ENCODE data around the gene LOXL1. TPM values are rescaled to one million over a fixed set of nuclear protein-coding genes. Genes with fewer than 3 reads are reported as not detected.
A peak's percentile ranks its signal among the peaks of the same experiment; 100 is the strongest.

LOXL1 gene
- total RNA-seq, 1 donor from 2014 or later: 18.9 TPM

GRCh38 chr15:73981761-73982221 is 55.5 kb downstream of the LOXL1 start:
- no peak for DNase-seq

DNA sequence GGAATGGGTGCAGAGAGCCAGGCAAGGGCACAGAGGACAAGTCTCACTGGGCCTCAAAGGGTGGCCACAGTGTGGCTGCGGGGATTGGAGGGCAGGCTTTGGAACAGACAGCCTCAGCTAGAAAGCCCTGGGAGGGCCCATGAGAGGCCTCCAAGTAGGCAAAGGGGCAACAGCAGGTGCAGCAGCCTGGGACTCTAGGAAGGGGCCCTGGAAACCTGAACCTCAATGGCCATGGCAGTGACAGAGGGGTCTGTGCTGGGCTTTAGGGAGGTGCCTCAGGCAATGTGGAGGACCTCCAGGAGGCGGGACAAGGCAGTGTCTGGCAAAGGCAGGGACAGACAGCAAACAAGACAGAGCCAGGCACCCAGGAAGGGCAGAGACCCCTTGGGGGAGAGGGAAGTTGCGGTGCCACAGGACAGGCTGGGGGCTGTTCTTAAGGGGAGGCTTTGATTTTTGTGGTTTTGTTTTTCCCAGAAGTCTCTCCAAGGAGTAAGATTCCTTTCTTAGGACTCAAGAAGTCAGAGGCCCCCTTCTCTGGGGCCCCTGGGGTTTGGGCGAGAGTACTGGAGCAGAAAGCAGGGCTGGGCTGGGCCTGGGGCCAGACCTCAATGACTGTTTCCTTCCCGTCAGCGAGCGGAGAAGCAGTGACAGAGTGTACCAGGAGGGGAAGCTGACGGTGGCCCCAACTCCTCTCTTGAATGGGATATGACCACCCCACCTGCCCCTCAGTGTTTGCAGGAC is 56.1 kb downstream of the LOXL1 start:
- DNase-seq: peak; percentile 90

DNA sequence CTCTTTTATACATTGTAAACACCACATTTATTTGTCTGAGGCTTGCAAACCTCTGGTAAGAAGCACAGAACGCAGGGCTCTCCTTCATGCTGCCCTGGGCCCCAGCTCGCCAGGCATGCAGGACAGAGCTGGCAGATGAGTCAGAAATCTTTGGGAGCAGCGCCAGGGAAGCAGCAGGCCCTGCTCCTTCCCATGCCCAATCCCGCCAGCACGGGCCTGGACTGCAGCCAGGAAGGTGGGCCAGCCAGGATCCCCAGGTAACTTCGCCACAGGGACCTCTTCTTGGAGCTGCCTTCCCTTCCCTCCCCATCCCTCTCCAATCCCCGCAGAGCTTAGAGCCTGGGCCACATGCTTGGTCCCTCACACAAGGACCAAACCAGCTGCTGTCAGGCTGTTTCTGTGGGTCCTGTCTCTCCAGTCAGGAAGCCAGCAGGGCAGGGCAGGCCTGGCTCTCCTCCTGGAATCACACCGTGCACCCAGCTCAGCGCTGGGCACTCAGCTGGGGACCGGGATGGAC is 57.0 kb downstream of the LOXL1 start:
- peak; percentile 67 for DNase-seq

GRCh38 chr15:73983773-73984172 is 57.5 kb downstream of the LOXL1 start:
- DNase-seq: no peak

DNA sequence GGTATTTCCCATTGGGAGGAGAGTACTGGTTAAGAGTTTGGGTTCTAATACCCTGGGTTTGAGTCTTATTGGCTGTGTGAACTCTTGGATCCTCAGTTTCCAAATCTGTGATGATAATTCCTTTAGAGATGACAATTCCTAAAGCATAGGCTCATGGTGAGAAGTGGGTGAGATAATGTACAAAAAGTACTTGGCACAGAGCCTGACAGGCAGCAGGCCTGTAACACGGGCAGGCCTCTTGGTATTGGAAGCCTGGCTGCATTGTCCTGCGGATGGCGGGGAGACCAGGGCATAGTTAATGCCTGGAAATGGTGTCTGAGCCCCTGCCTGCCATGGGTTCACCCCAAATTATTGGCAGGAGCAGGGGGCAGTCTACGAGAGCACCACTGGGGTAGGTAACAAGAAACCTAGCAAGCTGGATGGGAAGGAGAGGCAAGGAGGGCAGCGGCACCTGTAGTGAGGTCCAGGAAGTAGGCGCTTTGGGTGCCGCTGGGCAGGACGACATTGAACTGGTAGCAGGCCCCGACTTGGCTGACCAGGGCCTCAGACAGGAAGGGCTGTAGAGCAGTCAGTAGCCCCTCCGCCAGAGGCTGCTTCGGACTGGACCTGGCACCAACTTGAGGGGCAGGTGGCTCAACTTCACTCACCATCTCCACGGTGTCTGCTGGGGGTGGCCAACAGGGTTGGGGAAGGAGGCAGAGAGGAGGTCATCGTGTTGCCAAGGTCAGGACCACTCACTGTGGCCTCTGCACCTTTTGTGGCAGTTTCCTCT is 58.1 kb downstream of the LOXL1 start:
- no peak for DNase-seq

DNA sequence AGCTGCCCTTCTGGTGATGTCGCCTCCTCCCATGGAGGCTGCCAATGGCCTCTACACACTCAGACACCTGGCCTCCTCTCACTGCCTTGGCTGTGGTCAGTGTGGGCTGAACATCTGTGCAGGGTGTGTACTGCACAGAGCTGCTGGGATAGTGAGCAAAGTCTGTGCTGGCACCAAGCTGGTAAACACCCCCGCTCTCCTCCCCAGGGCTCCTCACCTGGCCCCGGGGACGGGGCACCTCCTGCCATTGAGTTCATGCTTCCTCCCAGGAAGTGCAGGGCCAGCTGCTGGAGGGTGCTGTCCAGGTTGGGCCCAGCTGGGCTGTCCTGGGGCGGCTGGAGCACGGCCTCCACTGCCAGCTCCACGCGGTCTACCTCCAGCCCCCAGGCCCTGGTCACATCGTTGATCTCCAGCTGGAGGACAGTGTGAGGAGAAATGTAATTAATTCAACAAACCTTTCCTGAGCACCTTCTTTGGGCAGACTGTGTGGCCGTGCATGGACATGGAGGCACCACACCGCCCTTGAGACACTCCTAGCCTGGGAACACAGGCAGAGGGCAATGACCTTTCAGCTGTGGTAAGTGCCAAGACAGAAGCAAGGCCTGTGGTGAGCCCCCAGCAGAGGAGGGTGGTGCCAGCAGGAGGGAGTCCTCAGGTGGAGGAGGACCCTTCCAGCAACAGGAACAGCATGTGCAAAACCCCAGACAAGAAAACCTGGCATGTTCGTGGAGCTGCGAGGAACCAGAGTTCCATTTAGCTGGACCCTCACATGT is 59.0 kb downstream of the LOXL1 start:
- no peak for DNase-seq

GRCh38 chr15:73986055-73986775 is 60.0 kb downstream of the LOXL1 start:
- DNase-seq: no peak

DNA sequence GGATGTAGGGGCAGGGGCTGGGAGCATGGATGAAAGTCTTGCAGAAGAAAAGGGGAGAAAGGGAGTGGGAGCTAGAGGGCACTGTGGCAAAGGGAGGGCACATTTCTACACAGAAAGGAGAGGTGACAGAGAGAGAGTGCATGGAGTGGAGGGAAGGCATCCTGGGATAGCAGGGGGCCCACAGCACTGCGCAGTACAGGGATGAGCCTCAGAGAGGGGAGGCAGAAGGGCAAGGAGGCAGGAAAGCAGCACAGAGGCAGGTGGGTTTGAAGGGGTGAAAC is 60.5 kb downstream of the LOXL1 start:
- DNase-seq: no peak

DNA sequence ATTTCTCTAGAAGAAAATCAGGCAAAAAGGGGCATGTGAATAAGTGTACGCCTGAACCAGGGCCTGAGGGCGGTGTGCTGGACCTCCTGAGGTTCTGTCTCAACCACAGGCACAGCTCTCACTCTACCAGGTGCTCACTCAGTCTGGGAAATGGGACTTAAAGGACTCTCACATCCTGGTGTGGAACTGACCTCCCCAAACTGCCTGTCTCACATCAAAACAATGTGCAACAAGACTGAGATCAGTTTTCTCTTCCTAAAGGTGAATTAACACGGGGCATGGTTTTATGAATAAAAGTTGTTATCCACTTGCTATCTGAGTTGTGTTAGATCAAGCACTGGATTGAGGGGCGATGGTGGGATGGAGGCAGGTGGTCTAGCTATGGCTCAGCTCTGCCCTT is 61.0 kb downstream of the LOXL1 start:
- DNase-seq: no peak

- no peak for DNase-seq
These were observed 61.6 kb downstream of the LOXL1 start for GRCh38 chr15:73987681-73988444.

DNA sequence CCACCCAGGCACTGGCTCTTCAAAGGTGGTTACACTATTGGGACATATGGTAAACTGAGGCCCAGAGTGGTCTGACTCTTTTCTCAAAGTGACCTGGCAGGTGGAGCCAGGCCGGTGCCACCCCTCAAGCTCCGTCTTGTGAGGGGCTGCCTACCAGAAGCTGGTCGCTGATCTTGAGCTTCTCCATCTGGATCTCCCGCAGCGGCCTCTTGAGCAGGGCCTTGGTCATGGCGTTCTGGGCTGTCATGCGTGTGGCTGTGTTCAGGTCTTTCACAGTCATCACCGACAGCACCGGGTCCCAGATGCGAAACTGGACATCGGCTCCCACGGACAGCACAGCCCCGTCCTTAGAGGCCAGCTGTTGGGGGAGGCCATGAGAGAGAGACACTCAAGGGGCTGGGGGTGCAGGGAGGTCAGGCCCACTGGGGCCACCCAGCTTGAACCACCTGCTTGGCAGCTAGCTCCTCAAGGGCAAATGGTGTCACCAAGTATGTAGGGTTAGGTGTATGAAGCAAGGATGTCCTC is 62.2 kb downstream of the LOXL1 start:
- no peak for DNase-seq

DNA sequence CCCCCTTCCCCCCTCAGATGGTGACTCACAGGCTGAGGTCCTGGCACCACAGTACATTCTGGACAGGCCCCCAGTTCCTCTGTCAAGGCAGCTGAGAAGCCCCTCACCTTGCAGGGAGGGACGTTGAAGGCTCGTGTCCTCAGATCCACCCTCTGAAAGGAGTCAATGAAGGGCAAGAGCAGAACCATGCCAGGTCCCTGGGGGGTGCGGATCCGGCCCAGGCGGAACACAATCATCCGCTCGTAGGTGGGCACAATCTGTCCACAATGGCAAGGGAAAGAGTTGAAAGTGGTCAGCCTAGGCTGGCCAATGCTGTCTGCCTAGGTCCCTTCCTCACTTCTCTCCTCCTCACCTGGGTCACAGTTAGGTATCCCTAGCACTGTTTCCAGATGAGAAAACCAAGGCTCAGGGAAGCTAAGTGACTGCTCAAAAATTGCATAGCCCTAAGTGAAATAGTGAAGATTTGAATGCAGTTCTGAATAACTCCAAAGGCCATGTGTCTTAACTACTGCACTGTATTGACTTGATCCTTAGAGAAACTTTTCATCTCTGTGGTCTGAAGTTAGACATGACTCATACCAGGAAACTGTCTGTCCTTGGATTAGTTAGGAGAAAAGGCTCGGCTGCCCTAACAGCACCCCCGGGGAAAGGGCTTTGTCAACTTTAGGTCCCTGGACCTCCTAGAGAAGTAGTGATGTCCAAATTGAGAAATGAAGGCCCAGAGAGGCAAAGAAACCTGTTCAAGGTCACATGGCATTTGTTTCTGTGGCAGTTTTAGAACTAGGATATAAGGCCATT is 62.9 kb downstream of the LOXL1 start:
- DNase-seq: no peak

- no peak for DNase-seq
These were observed 64.2 kb downstream of the LOXL1 start for GRCh38 chr15:73990250-73991005.

DNA sequence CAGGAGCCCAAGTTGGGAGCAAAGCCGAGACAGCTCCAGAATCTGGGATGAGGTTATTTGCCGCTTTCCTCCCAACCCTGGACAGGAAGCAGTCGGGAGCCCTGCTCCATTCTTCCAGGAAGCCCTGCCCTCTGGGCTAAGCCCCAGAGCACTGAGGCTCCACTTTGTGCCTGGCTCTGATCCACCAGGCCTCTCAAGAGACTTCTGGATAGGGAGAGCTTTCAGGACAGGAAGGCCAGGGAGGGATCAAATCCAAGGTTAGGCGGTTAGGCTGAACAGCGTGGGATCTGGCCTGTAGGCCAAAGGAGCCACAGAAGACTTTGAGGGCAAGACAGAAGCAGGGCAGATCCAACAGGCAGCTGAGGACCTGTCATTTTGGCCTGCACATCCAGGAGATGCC is 65.0 kb downstream of the LOXL1 start:
- DNase-seq: peak; percentile 20

- peak; percentile 97 for DNase-seq
These were observed 65.7 kb downstream of the LOXL1 start, which contains the start of gene STOML1 for GRCh38 chr15:73991726-73992593. TSS of gene STOML1 (minus strand) at chr15:73992295. CDS start at chr15:73992223, 72 bp downstream.

DNA sequence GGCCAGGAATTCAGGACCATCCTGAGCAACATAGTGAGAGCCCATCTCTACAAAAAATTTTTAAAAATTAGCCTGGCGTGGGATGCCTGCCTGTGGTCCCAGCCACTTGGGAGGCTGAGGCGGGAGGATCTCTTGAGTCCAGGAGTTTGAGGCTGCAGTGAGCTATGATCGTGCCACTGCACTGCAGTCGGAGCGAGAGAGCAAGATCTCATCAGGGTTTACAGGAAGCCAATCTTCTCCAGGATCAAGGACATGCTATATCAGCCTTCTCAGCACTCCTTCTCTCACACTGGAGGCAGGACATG is 66.3 kb downstream of the LOXL1 start:
- DNase-seq: no peak

GRCh38 chr15:73993211-73993994 is 67.1 kb downstream of the LOXL1 start:
- no peak for DNase-seq

- peak; percentile 98 for DNase-seq
These were observed 68.2 kb downstream of the LOXL1 start, which contains the start of gene PML for GRCh38 chr15:73994413-73994883. TSS of gene PML (plus strand) at chr15:73994716. CDS start at chr15:73994813, 97 bp downstream.

Measured in tongue (tissue), 2 donors.